Right renal pelvis (tissue), 4 donors: ENCODE data around the gene CLDN3. TPM values are rescaled to one million over a fixed set of nuclear protein-coding genes. Genes with fewer than 3 reads are reported as not detected.
"Not testable (repeated sequence)": the region's sequence is repeated elsewhere in the genome, so short reads cannot be mapped to it uniquely, and the experiment has no call there.

Experiments
- DNase-seq, 4 donors: peaks; one replicate each; pipeline ENCODE4 v3.0.0-alpha.2; 2013; ENCODE audit warnings: low read depth in 4 of 4, low spot score in 3 of 4, missing footprints in 1 of 4
- polyA plus RNA-seq, 4 donors: library from polyadenylated mRNA; unstranded; fragments of 120-200 nt; gene quantifications; one replicate each; pipeline ENCODE4 v1.2.1, GENCODE V29; 2013; ENCODE audit not compliant: insufficient read length in 4 of 4

The CLDN3 gene
- polyA plus RNA-seq, 4 donors: 32.9 to 69.5 (median 42.5) TPM

DNA sequence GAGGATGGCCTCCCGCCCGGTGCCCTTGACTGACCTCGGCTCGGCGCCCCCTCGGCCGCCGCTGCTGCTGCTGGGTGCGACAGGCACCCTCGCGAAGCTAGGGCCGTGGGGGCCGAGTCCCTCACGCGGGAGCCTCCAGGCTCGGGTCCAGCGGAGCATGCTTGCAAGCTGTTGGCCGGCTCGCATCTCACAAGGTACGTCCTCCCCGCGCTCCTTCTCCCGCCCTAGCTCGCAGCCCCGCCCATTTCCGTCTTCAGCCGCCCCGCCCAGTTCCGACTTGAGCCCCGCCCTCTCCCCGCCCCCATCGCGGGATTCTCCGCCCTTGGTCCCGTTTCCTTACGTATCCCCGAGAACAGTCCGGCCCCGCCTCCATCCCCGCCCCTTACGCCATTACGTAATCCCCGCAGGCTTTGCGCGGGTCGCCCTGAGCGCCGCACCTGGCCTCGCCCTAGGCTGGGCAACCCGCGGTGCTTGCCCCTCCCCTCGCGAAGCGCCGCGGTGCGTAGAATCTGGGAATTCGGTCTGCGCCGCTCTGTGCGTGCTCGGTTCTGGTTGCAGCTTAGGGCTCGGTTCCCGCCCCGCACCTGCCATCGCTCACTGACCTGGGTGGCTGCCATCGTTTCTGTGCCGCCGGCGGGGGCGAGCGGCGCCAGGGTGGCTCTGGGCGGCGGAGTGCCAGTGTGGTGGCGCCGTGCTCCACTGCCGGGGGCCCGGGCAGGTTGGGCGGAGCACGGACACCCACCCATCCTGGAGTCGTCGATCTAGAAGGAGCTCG is 31.3 kb downstream of the CLDN3 start, which contains the start of gene ABHD11:
Gene ABHD11 (minus strand): TSS at position 191 of the 775 bp plus-strand sequence. CDS start 32 bp downstream, at position 159.
- peak; percentile 90 to 96 (median 92) for DNase-seq

DNA sequence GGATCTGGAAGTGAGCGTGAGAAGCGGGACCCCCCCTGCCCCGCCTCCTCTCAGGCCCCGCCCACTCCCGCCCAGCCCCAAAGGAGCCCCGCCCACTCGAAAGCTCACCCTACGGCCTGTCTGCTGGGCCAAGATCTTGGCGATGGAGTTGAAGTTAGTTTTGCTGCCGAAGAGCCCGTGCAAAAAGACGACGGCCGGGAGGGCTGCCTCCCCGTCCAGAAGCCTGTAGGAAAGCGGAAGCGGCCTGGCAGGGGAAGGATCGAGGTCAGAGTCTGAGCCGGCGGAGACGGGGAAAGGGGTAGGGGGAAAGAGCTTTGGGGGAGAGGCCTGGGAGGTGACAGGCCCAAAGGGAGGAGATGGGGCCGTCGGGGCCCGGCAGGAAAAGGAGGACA is 31.9 kb downstream of the CLDN3 start:
- no peak for DNase-seq

DNA sequence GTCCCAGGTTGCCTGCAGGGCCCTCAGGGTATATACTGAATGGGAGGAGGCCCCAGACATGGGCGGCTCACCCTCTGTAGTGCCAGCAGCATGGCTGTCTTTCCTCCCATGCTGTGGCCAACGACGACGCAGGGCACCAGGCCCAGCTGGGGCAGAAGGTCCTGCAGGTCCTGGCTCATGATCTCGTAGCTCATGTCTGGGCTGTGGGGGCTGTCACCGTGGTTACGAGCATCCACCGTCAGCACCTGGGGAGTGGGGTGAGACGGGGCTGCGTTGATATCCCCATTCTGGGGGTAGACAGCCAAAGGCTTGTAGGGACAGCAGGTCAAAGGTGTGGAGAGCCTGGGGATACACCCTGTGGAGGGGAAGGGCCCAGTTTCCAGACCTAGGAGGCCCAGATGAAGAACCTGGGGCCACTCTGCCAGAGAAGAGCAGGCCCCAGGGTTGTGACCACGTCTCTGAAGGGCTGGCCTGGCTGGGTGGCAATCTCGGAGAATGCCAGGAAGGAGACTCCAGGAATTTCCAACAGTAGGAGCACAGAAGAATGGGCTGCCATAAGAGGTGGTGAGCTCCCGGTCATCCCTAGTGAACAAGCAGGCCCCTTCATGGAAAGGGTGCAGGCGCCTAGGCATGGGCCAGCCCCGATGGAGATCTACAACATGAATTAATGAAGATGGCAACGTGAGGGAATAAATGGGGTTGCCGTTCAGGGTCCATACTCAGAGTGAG is 32.4 kb downstream of the CLDN3 start:
- DNase-seq: no peak

DNA sequence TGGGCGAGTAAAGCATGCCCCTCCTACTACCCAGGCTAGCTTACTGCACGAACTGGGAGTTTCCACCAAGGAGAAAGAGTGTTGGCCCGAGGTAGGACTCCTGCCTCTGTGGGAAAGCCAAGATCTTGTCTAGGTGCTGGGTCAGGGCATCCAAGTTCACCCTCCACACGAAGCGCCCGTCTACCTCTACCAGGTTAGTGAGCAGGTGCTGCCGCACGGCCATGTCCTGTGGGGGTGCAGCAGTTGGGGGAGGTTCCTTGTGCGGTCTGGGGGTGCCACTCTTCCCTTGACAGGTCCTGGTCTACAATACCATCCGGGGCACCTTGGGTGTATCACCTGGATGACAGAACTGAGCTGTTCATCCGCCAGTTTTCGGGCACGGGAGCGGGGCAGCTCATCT is 33.2 kb downstream of the CLDN3 start:
- DNase-seq: no peak

DNA sequence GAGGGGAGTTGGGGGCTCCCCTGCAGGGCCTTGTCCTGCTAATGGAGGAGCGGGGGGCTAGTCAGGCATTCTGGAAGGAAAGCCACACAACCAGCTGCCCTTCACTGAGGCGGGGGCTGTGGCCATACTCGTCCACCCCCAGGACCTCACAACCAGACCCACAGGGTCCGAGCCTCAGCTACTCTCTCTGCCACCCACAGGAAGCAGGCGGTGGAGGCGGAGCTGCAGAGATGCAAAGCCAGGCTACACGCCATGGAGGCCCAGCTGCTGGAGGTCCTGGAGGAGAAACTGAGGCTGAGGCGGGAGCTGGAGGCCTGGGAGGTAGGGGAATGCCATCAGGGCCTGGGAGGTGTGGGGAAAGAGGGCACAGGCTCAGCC is 34.6 kb downstream of the CLDN3 start:
- no peak for DNase-seq

DNA sequence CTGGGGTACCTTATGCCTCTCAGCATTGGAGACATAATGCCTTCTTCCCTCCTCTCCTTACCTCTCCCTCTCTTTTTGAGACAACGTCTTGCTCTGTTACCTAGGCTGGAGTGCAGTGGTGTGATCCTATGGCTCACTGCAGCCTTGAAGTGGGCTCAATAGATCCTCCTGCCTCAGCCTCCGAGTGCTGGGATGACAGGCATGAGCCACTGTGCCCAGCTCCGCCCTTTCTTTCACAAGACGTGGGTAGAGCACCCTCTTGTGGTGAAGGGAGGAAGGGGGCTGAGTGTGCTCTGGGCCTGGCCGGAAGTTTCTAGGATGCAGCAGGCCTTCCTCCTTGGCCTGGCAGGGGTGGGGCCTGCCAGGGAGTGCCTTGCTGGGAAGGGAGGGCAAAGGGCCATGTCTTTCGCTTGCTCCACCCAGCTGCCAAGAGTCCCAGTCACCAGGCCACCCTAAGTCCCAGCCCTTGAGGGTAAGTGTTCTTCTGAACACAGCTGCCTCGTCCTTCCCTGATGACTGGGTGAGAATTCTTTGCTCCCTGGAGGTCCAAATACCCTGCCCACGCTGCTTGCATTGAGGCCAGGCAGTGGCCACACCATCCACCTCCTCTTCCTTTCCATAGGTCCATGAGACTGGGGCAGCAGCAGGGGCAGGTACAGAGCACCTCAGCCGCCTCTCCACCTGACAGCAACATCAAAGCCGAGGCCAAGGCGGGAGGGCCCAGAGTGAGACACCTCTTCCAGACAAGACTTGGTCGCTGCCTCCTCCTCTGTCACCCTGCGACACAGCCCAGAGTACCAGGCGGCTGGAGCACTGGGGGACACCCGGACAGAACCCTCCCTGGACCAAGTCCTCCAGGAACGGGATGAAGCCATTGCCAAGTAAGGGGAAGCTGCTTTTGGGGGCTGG is 35.2 kb downstream of the CLDN3 start:
- no peak for DNase-seq

DNA sequence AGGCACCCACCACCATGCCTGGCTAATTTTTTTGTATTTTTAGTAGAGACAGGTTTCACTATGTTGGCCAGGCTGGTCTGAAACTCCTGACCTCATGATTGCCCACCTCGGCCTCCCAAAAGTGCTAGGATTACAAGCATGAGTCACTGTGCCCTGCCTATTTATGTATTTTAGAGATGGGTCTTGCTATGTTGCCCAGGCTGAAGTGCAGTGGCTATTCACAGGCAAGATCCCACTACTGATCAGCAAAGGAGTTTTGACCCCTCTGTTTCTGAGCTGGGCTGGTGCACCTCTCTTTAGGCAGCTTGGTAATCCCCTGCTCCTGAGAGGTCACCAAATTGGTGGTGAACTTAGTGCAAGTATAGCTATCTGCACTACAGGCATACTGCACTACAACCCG is 37.7 kb downstream of the CLDN3 start:
- DNase-seq: no peak

DNA sequence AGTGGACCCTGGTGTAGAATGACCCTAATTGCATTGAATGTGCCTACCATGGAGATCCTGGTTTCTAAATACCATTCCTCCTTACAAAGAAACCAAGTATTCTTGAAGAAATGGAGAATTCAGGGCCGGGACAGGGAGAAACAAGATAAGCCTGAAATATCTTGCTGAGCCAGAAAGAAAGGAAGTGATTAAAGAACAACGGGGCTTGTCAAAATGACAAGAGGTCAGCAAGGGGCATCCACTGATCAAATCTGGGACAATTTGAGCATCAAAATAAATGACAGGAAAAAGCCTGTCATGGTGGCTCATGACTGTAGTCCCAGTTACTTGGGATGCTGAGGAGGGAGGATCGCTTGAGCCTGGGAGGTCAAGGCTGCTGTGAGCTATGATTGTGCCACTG is 39.6 kb downstream of the CLDN3 start:
- DNase-seq: no peak

DNA sequence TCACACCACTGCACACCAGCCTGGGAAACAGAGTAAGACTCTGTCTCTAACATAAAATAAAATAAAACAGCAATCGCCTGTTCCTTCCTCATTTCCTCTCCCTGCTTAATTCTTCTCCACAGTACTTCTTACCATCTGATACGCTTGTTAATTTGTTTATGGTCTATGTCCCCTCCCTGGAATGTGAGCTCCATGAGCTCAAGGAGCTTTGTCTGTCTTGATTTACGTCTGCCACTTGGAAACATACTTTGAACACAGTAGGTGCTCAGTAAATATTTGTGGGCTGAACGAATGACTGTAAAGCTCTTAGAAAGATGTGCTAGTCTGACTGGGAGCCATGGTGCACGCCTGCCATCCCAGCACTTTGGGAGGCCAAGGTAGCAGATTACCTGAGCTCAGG is 41.5 kb downstream of the CLDN3 start:
- no peak for DNase-seq

DNA sequence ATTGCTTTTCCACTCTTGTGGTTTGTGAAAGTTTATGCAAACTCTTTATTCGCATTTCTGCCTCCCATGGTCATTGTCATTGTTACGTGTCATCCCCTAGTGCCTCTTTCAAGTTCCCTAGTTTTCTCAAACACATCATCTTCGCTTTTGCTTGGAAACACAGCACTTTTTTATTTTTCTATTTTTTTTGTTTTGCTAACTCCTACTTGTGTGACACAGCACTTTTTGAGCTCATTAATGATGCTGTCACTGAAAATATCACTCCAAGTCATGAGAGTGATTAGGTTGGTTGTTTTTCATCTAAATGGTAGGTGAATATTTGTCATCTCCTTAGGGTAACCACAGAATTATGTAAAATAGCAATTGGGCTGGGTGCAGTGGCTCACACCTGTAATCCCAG is 42.1 kb downstream of the CLDN3 start:
- DNase-seq: no peak

DNA sequence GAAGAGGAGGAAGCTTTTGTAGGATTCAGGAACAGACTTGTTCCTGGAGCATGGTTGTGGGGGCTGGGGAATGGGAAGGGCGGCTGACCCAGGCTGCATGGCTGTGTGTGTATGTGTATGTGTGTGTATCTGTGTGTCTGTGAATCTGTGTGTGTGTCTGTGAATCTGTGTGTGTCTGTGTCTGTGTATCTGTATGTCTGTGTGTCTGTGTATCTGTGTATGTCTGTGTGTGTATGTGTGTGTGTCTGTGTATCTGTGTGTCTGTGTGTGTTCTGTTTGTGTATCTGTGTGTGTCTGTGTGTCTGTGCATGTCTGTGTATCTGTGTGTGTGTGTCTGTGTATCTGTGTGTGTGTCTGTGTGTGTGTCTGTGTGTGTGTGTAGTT is 44.0 kb downstream of the CLDN3 start:
- DNase-seq: no peak

DNA sequence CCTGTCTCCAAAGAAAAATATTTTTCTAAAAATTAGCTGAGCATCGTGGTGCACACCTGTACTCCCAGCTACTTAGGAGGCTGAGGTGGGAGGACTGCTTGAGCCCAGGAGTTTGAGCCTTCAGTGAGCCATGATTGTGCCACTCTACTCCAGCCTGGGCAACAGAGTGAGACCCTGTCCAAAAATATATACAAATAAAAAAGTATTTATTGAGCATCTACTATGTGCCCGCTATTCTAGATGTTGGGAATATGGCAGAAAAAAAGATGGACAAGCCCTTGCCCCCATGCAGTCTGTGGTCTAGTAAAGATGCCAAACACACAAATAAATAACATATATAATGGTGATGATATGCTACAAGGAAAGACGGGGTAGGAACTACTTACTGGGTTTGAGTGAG is 46.3 kb downstream of the CLDN3 start:
- DNase-seq: no peak

DNA sequence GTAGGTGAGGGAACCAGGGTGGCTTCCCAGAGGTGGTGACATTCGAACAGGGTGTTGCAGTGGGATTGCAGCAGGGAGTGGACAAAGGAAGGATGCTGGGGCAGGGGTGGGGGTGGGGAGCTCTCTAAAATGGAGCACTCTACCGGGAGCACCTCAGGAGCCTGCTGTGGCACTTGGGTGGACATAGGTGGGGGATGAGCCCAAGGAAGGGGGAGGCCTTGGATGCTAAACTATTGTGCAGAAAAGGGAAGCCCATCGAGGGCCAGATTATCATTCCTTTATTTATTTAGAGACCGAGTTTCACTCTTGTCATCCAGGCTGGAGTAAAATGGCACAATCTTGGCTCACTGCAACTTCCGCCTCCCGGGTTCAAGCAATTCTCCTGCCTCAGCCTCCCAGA is 47.3 kb downstream of the CLDN3 start:
- DNase-seq: no peak

DNA sequence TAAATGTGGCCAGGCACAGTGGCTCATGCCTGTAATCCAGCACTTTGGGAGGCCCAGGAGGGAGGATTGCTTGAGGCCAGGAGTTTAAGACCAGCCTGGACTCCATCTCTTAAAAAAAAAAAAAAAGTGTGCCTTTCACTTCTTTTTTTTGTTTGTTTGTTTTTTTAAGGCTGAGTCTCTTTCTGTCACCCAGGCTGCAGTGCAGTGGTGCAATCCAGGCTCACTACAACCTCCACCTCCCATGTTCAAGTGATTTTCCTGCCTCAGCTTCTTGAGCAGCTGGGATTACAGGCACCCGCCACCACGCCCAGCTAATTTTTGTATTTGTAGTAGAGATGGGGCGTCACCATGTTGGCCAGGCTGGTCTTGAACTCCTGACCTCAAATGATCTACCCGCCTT is 47.9 kb downstream of the CLDN3 start:
- DNase-seq: not testable (repeated sequence)

DNA sequence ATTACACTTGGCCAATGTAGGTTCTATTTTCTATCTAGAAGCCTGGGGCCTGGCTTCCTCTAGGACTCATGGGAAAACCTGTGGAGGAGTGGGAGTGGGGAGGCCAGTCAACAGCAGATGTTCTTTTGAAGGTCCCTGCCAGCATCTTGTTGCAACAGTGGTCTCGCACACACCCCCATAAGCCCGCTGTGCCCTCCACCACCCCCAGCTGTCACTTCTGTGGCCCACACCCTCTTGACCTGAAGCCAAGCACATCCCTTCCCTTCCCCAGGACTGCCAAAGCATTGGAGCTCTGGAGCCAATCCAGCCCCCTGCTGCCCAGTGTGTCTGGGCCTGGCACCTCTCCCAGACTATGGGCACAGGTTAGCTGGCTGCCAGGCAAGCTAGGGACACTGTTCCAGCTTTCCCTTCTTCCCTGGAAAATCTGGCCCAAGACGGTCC is 48.7 kb downstream of the CLDN3 start:
- no peak for DNase-seq

DNA sequence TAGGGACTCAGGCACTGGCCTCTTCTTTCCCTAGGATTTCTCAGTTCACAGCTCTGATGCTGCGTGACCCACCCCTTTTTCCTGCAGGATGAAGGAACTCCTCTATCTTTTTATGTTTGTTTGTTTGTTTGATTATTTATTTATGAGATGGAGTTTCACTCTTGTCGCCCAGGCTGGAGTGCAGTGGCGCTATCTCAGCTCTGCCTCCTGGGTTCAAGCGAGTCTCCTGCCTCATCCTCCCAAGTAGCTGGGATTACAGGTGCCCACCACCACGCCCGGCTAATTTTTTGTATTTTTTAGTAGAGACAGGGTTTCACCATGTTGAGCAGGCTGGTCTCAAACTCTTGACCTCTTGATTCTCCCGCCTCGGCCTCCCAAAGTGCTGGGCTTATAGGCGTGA is 49.6 kb downstream of the CLDN3 start:
- DNase-seq: not testable (repeated sequence)

DNA sequence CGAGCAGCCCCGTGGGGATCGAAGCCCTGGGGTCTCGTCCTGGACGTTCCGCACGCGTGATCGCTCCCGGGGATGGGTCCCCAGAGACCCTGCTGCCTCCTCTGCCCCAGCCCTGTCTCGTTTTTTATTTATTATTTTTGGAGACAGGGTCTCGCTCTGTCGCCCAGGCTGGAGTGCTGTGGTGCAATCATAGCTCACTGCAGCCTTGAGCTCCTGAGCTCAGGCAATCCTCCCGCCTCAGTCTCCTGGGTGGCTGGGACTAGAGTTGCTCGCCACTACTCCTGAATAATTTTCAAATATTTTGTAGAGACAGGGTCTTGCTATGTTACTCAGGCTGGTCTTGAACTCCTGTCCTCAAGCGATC is 50.3 kb downstream of the CLDN3 start:
- no peak for DNase-seq
